NCI-H2081 treated with DMSO at 0.1 percent for 48 hours (cell line): ENCODE results near the gene TBCD.
"Not testable (repeated sequence)": the region's sequence is repeated elsewhere in the genome, so short reads cannot be mapped to it uniquely, and the experiment has no call there.

ENCODE experiments used
- DNase-seq: peaks from one replicate; lab custom pipeline; 2025; lab: John Stamatoyannopoulos, UW

Gene TBCD

GRCh38 chr17:82939621-82940135 is 187.8 kb downstream of the TBCD start:
- DNase-seq = no peak

- no peak for DNase-seq
These were observed 188.6 kb downstream of the TBCD start for GRCh38 chr17:82940226-82941020.

GRCh38 chr17:82941021-82942001 is 189.4 kb downstream of the TBCD start:
- no peak for DNase-seq

- no peak for DNase-seq
These were observed 190.6 kb downstream of the TBCD start for GRCh38 chr17:82942166-82943130.

- DNase-seq = no peak
These were observed 191.5 kb downstream of the TBCD start for GRCh38 chr17:82943339-82943738.

- DNase-seq = no peak
These were observed 191.9 kb downstream of the TBCD start for GRCh38 chr17:82943751-82944150.

- no peak for DNase-seq
These were observed 193.1 kb downstream of the TBCD start for GRCh38 chr17:82944990-82945389.

GRCh38 chr17:82946081-82946480 is 194.2 kb downstream of the TBCD start:
- DNase-seq = no peak

- no peak for DNase-seq
These were observed 195.5 kb downstream of the TBCD start for GRCh38 chr17:82947051-82947991.

GRCh38 chr17:82948081-82948511 is 196.2 kb downstream of the TBCD start:
- DNase-seq = no peak

GRCh38 chr17:82948957-82949356 is 197.1 kb downstream of the TBCD start:
- DNase-seq = no peak

- no peak for DNase-seq
These were observed 197.5 kb downstream of the TBCD start for GRCh38 chr17:82949361-82949760.

- no peak for DNase-seq
These were observed 198.1 kb downstream of the TBCD start for GRCh38 chr17:82949984-82950383.

GRCh38 chr17:82950525-82951102 is 198.7 kb downstream of the TBCD start:
- DNase-seq = no peak

- DNase-seq = no peak
These were observed 200.2 kb downstream of the TBCD start for GRCh38 chr17:82952019-82952418.

GRCh38 chr17:82955106-82955505 is 203.2 kb downstream of the TBCD start:
- DNase-seq = not testable (repeated sequence)

- not testable (repeated sequence) for DNase-seq
These were observed 203.8 kb downstream of the TBCD start for GRCh38 chr17:82955627-82956026.

GRCh38 chr17:82956146-82956725 is 204.4 kb downstream of the TBCD start:
- DNase-seq = no peak

- no peak for DNase-seq
These were observed 205.0 kb downstream of the TBCD start for GRCh38 chr17:82956726-82957468.
